ENCODE measurements around the gene CYBC1.

- TF ChIP-seq CTCF (IDR thresholded peaks at IDR 0.05; ENCODE audit: low read depth, low read length, poor library complexity, severe bottlenecking) (no peak), EZH2phosphoT487 (IDR thresholded peaks at IDR 0.05; ENCODE audit: borderline replicate concordance, low read length) (no peak)
Observed at GRCh38 chr17:82463391-82463790, 12.8 kb upstream of the CYBC1 start.
